ENCODE data around the gene DBT.
"Not testable (repeated sequence)": the region's sequence is repeated elsewhere in the genome, so short reads cannot be mapped to it uniquely, and the experiment has no call there.

Gene DBT

DNA sequence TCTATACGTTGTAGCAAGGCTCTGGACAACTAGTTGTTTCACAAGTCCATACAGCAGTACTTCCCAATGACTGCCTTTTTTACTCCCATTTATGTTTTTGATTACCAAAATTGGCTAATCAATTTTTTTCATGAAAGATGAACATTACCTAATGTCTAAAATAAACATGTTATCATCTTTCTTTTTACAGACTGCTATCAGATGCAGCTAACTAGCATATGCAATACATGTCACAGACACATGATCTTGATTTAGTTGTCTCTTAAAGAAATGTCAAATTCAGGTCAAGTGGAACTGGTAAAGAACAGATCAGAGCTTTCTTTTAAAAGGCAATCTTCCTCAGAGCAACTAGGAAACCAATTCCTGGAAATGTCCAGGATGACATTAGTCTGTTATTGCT is 630 bp upstream of the DBT start:
- no peak for DNase-seq

DNA sequence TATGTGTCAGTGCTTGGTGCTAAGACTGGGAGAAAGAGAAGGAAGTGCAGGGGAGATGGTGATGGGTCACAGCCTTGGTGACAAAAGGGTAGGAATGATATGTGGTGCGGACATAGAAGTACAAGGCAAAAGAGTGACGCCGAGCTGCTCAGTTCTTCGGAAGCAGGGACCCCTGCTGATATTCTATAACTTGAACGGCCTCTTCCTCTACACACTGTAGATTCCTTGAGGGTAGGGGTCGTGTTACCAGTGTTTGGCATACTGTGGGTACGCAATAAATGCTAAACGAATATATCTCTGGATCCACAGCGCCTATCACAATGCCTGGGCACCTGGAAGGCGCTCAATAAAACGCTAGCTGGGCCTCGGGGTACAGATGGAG is 488 bp downstream of the DBT start:
- DNase-seq: no peak

DNA sequence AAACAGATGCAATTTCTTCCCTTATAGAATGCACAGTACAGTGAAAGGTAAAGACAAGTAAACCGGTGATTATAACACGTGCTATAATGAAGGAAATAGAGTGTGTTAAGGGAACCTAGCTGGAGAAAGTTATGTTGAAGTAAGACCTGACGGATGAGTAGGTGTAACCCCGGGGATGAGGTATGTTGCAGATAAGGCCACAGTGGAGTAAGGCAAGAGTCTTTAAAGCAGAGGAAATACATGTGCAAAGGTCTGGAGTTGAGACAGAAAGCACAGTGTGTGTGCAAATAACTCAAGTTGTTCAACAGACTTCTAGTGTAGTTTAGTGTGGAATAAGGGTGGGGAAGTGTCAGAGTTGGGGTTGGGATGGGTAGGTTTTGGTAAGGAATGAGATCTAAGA is 2.9 kb downstream of the DBT start:
- DNase-seq: no peak

DNA sequence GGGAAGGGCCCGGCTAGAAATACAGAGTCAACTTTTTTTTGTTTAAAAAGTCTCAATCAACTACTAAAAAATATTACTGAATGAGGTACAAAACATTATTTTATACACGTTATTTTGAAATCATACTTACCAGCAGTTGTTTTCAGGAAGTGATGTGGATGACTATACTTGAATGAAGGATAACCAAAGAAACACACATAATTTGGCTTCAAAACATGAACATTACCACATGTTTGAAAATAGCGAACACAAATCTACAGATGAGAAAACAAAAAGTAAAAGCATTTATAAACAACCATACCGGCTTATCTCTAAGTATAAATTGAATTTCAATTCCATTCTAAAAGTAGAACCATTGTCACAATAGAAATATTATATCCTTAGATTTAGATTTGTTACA is 9.0 kb downstream of the DBT start:
- DNase-seq: no peak

DNA sequence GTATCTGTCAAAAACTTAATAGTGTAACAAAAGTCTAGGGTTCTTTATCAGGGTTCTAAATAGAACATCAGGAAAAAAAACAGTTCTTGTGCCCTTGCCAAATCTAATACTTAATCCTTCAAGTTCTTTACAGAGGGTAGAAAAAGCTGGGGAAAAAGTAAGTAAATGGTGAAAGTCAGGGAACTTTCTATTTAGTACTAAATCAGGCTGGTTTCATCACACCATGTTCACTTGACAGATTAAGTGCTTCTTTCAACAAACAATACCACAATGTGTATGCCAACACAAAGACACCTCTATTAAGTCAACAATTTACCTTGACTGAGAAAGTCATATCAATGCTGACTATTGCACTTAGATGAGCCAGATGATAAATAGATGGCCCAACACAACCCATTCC is 9.7 kb downstream of the DBT start:
- DNase-seq: no peak

DNA sequence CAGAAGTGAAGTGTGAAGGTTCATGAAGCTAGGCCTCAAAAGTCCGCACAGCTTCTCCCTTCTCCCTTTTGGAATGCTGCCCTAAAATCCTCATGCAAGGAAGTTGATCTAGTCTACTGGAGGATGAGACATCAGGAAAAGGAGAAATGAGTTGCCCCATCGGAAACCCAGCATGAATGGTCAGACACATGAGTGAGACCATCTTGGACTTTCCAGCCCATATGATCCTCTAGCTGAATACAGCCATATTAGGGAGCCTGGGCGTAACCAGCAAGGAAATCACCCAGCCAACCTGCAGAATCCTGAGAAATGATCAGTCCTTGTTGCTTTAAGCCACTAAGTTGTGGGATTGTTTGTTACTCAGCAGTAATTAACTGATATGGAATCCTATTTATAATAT is 12.5 kb downstream of the DBT start:
- DNase-seq: no peak

DNA sequence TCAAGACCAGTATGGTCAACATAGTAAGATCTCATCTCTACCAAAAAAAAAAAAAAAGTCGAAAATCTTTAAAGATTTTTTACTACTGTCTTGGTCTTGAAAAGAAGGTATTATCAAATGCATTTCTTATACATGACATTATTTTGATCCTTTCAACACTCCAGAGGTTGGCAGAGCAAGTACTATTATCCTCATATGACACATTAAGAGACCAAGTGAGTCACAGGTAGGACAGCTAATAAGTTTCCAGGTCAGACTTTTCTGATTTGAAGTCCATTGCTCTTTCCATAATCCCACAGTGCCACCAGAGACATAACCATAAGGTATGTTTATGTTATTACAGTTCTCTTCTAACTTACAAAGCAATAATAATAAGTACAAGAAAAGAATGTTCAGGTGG is 15.2 kb downstream of the DBT start:
- DNase-seq: no peak

DNA sequence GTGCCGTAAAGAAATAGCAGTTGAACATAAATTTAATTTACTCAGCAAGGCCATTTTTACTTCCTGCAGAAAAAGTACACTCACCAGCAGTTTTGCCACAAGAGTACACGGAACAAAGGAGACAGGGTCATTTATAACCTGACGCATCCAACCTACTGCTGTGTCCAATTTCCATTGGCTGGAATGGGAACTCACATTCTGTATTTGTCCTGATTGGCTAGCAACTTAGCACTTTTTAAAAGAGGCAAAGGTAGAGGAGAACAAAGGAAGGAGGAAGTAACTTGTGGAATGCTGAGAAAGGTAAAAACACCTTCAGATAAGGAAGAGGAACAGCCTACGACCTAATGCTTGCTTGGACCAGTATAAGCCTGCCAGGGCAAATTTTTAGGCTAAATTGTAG is 16.1 kb downstream of the DBT start:
- DNase-seq: not testable (repeated sequence)

DNA sequence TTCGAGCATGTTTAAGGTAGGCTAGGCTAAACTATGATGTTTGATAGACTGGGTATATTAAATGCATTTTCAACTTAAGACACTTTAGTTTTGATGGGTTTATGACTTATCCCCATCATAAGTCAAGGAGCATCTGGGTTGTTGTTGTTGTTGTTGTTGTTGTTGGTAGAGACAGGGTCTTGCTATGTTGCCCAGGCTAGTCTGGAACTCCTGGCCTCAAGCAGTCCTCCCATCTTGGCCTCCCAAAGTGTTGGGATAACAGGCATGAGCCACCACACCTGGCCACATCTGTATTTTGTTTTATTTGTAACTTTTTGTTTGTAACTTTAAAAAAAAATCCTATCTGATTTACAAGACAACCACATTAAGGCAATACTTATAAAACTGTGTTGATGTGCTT is 17.5 kb downstream of the DBT start:
- DNase-seq: no peak

DNA sequence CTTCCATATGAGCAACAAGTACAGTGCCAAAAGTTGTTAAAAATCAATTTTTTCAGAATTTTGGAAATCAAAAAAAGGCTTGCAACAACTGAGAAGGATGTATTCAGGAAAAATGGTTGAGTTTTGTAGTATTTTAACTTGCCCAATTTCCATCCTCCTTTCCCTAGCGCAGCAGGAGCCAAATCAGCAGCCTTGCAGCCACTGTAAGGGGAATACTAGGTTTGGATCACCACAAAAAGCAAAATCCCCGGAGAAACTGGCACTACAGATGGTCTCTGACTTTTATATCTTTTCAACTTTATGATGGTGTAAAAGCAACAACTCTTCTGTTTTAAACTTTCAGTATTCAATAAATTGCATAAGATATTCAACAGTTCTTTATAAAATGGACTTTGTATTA is 17.9 kb downstream of the DBT start:
- DNase-seq: no peak

DNA sequence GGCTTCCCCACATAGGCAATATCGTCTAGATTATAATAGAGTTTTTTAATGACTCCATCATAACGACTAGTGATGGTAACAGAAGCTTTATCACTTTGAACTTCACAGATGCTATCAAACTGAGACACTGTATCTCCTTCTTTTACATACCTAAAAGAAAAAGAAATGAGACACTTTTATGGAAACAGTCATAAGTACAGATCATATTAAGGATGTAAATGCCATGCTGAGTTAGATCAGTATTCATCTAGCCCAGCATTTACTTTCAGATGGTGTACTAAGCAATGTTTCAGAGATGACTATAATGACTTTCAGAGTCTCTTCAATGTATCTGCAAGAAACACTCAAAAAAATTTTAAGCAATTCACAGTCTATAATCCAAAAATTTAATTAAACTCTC is 18.9 kb downstream of the DBT start:
- DNase-seq: no peak

DNA sequence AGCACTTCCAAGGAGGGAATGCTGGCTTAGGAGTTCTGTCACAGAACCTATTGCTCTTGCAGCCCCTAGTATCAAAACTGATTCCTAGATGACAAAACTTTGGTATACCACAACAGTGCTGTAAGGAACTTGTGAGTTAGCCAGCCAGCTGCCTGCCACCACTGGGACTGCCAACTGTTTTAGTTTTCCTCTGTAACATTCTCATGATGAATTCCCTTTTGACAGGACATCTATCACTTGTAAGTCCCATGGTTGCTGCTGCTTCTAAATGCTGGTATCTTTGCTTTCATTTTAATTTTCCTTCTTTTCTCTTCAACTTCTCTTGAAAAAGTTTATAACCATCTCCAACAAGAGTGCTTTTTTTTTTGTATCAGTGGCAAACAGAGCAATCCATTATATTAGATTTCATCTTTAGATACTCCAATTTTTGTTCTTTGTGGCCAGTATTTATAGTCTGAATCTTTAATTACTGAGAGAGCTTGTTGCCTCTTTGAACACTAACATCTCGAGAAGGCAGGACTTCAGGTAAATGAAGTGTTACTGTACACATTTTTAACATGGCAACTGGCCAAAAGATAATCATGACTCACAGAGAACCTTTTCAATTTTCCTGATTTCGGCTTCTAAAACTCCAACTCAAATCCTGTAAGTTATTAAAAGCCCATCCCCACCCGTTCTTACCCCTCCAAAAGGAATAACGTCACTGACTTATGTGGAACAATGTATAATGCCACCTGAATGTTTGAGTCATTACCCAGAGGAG is 19.8 kb downstream of the DBT start:
- no peak for DNase-seq

DNA sequence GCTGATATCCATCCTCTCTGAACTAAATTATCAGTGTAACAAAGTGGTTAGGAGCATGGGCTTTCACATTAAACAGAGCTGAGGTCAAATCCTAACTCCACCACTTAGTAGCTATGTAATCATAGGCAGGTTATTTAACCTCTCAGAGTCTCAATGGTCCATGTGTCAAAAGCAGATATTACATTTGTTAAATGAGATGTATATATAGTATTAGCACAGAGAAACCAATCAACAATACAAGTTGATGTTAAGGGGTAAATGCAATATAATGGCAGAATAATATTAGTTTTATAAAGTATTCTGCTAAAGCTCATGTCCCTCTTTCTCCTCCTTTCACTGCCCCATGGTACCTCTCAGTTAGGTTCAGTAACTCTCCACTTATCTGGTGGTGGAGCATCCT is 27.2 kb downstream of the DBT start:
- no peak for DNase-seq

DNA sequence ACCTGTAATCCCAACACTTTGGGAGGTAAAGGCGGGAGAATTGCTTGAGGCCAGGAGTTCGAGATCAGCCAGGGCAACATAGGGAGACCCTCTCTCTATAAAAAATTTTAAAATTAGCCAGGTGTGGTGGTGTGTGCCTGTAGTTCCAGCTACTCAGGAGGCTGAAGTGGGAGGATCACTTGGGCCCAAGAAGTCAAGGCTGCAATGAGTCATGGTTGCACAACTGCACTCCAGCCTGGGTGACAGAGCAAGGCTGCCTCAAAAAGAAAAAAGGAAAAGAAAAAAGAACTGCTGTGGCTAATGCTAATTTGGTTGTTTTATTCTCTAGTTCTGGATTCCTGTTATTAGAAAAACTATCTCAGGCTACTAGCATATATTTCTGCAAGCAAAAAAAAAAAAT is 29.8 kb downstream of the DBT start:
- DNase-seq: peak; percentile 10

DNA sequence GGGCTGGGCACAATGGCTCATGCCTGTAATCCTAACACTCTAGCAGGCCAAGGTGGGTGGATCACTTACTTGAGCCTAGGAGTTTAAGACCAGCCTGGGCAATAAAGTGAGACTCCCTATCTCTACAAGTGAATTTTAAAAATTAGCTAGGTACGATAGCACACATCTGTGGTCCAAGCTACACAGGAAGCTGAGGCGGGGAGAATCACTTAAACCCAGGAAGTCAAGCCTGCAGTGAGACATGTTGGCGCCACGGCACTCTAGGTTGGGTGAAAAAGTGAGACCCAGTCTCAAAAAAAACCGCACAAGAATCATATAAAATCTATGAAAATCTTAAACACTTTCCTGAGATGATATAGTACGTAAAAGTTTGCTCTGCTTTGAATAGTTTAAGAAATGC is 30.2 kb downstream of the DBT start:
- DNase-seq: no peak

DNA sequence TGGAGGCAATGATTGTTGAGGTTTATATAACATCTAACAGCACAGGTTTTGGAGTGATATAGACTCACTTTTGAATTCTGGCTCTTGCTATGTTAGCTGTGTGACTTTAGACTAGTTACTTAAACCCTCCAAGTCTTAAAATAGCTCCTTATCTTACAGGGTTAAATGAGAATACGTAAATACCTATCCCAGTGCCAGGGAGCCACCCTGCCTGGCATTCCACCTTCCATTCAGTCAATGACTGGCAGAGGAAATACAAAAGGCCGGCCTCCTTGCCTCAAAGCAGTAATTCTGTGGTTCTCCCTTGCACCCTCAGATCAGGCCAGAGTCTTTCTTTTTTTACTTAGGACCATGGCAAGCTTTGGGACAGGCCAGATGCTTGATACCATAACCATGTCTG is 31.8 kb downstream of the DBT start:
- DNase-seq: no peak

DNA sequence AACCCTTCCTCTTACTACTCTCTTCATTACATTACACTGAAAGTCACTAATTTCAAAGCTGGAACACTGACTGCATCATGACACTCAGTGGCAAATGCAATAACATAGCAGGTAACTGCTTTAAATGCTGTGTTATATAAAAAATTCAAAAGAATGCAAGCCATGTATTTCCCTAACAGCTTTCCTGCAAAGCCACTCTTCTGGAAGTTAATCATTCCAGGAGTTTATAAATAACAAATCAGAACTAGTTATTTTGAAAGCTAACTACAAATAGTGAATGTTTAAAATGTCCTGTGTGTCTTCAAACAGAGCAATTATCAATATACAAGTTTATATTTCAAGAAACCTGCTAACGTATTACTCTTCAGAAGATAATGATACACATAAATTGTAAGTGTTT is 34.5 kb downstream of the DBT start:
- no peak for DNase-seq

DNA sequence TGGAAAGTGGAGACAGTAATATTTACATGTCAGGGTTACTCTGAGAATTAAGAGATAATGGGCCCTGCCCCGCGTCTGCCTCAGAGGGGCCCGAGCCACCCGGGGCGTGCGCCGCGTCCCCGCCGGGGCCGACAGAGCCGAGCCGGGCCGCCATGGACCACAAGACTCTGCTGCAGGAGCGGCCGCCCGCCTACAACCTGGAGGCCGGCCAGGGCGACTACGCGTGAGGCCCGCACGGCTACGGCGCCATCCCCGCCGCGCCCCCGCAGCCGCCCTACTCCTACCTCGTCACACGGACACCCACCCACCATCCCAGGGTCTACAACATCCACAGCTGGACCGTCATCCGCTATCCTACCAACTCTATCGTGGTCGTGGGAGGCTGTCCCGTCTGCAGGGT is 36.5 kb downstream of the DBT start:
- DNase-seq: no peak

DNA sequence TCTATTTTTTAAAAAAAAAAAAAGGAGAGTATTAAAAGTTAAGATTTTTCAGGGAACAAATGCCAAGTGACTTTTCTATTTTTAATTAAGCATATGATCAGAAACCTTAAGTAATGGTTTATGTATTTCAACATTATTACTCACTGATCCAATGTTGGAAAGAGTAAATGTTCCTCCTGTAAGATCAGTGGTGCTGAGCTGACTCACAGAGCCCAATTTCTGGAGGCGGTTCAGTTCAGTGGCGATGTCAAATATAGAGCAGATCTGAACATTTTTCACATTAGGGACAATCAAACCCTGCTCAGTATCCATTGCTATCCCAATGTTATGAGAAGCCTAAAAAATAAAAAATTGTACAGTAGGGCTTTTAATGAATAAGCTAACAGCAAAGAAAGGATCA is 43.3 kb downstream of the DBT start:
- no peak for DNase-seq

DNA sequence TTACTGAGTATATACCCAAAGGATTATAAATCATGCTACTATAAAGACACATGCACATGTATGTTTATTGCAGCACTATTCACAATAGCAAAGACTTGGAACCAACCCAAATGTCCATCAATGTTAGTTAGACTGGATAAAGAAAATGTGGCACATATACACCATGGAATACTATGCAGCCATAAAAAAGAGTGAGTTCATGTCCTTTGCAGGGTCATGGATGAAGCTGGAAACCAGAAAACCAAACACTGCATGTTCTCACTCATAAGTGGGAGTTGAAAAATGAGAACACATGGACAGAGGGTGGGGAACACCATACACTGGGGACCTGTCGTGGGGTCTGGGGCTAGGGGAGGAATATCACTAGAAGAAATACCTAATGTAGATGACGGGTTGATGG is 44.0 kb downstream of the DBT start:
- DNase-seq: not testable (repeated sequence)

DNA sequence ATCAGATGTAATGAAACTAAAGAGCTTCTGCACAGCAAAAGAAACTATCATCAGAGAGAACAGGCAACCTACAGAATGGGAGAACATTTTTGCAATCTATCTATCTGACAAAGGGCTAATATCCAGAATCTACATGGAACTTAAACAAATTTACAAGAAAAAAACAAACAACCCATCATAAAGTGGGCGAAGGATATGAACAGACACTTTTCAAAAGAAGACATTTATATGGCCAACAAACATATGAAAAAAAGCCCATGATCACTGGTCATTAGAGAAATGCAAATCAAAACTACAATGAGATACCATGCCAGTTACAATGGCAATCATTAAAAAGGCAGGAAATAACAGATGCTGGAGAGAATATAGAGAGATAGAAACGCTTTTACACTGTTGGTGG is 44.5 kb downstream of the DBT start:
- not testable (repeated sequence) for DNase-seq

DNA sequence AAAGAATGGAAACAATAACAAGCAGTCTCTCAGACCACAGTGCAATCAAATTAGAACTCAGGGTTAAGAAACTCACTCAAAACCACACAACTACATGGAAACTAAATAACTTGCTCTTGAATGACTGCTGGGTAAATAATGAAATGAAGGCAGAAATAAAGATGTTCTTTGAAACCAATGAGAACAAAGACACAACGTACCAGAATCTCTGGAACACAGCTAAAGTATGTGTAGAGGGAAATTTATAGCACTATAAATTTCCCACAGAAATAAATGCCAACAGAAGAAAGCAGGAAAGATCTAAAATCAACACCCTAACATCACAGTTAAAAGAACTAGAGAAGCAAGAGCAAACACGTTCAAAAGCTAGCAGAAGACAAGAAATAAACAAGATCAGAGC is 46.9 kb downstream of the DBT start:
- DNase-seq: not testable (repeated sequence)

DNA sequence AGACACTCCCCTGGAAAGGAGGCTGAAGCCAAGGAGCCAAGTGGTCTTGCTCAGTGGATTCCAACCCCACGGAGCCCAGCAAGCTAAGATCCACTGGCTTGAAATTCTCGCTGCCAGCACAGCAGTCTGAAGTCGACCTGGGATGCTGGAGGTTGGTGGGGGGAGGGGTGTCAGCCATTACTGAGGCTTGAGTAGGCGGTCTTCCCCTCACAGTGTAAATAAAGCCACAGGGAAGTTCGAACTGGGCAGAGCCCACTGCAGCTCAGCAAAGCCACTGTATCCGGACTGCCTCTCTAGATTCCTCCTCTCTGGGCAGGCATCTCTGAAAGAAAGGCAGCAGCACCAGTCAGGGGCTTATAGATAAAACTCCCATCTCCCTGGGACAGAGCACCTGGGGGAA is 49.6 kb downstream of the DBT start:
- DNase-seq: not testable (repeated sequence)

DNA sequence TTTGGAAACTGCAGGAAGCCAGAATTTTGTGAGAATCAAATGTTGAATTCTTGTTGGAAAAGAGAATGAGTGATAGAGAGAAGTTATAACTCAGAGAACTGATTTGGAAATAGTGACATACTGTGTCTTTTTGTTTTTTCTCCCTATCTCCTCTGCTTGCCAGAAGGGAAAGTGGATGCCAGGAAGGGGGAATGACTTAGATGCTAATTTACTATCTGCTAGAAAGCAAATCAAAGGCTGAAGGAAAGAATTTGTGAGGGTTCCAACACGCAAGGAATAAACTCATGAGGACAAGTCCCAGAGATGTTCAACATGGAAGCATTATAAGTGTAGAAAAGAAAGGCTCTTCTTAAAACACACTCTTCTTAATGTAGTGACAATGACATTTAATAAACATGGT is 51.0 kb downstream of the DBT start:
- DNase-seq: no peak

DNA sequence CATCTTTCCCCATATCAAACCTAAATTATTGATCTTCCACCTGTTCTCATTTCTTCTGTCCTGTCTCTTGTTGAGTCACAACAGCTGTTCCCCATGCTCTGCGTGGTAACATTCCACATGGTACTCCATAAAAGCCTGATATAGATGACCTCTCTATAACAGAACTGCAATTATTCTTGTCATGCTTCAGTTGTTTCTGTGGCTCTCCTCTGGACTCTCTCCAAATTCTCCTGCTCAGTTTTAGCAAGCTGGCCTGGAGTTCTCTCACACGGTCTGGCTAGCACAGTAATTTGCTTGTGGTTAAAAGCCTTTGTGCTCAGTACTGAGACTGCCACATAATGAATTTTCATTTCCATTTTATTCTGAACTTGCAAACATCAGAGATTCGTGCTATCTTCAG is 61.0 kb downstream of the DBT start:
- DNase-seq: no peak

DNA sequence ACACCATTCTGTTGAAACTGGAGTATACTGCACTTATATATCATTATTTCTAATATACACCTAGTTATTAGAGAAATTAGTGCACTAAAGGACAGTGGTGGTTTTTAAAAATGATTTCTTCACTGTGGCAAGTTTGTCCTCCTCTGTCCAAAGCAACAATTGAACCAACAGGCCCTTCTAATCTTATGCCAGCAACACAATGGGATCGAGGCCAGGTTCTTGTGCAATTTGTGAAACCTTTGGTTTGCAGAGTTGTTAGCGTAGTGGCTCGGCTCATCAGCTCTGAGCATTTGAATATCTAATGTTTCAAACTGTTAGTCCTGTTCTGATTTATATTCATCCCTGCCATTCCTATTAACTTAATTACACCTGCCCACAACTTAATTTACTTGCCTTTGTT is 61.7 kb downstream of the DBT start:
- no peak for DNase-seq

All from stimulated activated CD4-positive, alpha-beta T cell treated with anti-CD3 and anti-CD28 coated beads, Interleukin-15, amount 100 ng/mL, for 24 hours (primary cell).